ENCODE results near the gene CAPN5.

Gene CAPN5

DNA sequence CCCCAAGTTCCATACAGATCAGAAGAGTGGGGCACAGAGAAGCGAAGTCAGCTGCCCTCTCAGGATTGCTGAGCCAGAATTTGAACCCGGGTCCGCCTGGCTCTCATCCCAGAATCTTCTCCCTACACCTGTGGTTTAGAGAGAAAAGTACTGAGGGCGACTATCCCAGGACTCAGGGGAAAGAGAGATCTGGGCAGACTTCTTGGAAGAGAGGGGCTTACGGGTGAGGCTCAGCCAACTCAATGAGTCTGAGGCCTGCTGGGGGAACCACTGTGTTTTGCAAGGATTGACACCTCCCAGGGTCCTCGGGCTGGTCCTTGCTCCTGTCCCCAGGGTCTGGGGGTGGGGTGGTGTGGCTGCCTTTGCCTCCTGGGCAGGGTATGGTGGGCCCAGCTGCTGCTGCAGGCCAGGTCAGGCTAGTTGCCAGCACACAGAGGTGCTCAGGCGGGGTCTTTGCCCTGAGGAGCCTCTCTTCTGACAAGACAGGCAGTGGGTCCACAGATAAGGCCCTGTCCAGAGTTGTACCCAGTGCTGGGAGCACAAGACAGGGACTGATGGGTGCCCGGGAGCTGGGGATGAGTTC, 1.2 kb downstream of the CAPN5 start:
- no peak for DNase-seq

DNA sequence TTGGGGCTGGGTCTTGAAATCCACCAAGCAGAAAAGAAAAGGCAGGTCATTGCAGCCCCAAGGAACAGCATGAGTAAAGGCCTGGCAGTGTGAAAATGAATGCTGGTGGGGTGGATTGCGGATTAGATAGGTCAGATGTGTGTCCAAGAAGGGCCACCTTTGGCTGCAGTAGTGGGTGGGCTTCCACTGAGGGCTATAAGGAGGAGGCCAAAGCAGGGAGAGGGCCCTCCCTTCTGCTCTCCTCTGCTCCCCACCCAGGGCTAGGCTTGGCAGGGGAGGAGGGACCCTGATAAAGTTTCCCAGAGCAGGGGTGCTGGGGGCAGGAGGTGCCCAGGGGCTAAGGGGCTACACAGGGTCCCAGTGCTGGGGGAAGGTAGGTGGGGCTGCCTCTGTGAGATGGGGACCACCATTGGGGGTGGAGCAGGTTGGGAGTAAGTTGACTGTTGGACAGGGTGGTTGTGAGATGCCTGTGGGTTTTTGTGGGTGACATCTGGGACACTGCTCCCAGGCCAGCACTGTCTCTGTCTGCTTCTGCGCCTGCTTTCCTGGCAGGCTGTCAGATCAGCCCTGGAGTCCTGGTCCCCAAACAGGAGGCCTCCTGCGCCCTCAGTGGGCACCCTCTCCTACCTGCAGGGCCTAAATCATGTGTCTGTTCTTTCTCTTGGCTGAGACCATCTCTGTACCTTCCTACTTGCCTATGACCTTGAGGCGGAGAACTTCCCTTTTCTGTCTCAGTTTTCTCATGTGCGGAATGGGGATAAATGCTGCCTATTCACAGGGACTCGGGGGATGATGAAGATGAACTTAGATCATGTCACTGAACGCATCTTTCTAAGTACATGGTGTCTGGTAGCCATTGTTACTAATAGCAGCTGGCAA, 1.9 kb downstream of the CAPN5 start:
- no peak for DNase-seq

DNA sequence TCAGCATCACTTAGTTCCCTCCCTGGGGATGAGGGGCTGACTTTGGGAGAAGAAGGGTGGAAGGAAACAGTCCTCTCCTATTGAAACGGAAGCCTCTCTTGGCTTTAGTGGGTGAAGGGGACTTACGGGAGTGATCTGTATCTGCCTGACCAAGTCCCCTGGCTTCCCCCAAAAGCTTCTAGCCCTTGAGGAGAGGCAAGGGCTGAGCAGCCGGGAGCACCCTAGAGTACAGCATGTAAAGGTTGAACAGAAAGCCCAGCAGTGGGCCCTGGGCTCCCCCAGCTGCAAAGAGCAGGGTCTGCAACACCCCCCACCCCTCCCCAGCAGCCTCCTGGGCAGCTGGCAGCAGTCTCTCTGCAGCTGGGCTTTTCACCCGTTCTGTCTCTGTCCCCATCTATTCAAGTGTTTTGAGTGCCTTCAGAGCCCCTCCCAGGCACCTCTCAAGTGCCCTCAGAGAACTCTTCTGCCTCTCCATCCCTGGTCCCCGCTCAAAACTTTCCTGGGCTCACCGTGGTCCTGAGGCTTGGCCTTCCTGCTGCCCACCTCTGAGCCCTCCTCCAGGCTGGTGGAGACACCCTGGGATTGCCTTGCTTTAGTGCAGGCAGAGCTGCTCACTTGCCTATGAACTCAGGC, 2.7 kb downstream of the CAPN5 start:
- peak; percentile 41 for DNase-seq

DNA sequence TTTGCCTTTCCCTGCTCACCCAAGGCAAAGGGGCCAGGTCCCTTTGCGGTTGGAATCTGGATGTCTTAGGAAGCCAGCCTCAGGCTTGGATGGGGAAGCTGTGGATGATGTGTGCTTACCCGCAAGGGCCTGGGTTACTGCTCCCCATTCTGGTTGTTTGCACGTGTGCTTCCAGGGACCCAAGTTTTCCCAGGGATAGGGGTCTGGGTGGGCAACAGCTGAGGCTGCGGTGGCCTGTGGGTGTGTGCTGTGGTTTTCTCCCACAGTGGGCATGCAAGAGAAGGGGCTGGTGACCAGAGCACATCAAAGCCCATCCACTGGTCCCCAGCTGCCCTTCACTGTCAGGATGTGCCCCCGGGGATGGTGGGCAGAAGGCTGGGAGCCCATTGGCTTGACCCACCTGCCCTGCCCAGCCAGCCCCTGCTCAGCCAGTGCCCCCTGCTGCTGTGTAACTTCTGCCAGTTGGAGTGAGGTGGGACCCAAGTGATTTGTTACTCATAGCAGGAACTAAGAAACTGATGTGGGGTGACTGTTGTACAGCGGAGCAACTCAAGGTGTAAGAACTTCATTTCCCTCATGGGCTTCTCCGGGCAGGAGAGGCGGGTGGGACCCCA, 3.3 kb downstream of the CAPN5 start:
- no peak for DNase-seq

DNA sequence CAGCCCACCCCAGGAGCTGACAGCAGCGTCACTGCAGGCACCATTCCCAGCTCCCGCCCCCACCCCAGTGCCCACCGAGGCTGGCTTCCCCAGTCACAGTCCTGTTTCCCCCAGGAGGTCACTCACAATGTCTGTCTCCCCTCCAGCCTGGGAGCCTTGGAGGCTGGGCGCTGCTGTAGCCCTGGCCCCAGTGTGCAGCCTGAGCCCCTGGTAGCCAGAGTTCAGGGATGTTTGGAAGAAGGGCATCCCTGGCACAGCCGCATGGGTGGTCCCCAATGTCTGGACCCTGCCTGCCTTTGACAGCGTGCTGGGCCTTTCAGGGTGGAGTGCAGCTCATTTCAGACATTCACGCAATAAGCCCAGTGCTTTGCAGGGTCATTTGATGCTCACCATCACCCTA, 4.3 kb downstream of the CAPN5 start:
- DNase-seq, result no peak

DNA sequence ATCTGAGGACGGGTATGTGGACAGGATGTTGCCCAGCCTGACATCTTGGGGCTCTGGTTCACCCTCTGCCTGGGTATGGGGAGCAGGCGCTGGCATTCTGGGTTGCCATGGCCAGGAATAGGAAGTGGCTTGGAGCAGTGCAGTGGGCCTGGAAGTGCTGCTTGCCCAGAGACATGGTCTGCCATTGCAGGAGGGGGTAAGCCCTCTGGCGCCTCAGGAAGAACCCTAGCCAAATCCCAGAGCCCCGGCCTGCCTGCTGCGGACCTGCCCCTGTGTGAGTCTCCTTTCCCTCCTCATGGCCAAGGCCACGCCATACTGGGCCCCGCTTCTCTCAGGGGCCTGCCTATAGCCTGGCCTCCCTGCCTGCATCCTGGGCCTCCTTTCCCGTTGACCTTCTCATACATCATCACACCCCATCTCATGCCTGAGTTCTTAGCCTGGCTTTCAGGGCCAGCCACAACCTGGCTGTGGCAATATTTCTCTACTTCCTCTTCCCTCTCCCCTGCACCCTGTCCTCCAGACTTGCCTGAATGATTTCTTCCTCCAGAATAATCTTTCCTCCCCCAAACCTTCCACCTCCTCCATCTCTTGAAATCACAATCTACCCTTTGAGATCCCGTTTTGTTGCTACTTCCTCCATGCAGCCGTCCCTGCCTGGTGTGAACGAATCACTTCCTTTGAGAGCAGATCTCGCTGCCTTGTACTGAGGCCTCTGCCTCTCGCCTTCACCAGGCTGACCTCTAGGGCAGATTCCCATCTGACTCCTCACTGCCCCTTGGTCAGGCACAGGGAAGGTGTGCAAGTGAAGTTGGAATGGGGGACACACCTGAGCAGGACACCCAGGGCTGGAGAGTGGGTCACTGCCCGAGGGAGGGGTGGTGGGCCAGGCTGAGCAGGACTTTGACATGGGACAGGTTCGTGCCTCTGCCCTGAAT, 5.2 kb downstream of the CAPN5 start:
- DNase-seq, result no peak

DNA sequence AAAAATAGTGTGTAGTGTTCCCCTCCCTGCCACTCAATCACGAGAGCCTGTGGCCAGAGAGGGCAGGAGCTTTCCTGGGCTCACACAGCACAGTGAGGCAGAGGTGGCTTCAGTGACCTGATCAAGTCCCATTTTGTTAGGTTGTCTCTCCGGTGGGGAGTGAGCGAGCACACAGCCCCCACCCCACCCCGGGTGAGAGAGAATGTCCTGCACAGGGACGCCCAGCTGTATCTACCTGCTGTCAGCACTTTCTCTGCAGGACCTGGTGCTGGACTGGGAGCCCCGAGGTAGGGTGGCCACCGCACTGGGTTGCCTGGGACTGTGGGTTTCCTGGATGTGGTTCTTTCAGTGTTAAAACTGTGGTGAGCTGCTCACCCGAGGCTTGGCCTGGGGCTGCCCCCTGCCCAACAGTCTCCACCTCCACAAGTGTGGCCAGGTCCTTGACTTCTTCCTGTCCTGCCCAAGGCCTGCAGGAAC, 6.1 kb downstream of the CAPN5 start:
- DNase-seq, result no peak

DNA sequence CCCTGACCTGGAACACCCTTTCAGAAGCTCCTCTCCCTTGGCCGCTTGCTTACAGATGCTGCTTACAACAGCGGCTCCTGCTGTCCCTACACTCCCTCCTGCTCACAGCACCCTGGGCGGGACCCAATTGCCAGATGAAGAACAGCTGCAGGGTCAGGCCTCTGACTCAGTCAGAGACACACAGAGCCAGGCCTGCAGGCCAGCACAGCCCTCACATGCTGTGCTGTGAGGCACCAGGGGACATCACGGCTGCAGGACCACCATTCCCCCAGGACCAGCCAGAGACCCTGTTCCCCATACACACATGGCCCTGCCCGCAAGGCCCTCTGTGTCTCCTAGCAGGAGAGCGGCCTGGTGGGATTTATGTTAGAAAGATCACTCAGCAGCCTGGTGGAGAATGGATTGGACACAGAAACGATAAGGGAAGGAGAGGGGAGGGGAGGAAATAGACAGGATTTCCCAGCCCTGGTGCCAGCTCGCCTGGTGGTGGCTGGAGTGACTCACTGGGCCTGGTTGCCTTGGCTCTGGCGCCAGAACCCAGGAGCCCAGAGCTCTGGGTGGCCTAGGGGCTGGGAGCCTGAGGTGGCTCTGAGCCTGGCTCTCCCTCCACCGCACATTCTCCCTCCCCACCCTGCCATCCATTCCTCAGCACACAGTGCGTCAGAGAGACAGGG, 6.7 kb downstream of the CAPN5 start:
- no peak for DNase-seq

DNA sequence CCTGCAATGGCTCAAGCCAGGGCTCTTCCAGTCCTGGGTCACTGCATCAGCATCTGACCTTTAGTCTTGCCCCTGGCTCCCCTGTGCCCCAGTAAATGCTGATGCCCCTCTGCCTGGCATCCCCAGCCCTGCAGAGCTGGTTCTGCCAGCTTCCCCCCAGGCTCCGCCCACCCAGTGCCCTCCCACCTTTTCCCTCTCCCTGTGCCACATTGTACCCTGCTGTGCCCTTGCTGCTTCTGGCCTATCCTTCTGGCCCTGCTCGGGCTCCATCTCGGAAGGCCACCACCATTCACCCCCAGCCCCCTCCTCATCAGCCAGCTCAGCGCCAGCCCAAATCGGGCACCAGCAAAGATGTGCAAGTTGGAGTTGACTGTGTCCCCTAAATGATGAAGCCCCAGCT, 7.4 kb downstream of the CAPN5 start:
- no peak for DNase-seq

DNA sequence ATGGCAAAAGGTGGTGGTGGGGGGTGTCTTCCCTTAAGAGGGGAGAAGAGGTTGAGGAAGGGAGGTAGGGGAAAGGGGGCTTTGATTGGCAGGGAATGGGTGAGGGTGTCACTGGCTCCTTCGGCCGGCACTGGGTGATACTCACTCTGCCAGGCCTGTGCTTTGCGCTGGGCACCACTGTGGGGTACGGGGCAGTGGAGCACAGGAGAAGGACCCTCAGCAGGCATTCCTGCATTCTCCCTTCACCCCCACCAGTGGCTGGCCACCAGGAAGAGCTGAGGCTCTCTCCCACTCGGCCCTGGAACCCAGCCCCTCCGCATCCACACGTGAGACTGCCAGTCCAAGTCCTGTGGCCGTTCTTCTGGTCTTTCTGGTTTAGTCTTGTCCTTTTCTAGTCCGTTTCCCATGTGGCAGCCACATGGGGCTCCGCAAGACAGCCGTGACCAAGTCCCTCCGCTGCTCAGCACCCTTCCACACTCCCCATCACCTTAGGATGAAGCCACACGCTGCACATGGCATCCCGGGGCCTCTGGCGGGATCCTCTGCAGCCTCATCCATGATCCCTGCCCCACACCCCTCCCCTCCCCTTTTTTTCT, 8.0 kb downstream of the CAPN5 start:
- no peak for DNase-seq

DNA sequence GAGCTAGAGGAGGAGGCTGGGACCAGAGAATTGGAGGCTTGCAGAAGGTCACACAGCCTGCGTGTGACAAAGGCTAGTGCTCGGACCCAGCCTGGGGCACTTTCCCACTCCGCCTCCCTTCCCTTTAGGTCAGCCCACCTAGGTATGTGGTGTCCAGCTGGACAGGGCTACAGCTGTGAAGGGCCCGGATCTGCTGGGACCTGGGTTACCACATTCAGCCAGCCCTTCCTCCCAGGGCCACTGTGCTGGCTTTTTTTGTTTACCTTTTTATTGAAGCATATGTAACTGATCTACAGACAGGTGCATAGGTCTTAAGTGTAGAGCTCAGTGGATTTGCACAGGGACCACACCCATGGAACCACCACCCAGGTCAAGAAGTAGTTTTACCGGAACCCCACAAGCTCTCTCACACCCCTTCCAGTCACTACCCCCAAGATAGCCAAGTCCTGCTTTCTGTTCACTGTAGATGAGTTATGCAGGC, 8.7 kb downstream of the CAPN5 start:
- no peak for DNase-seq

DNA sequence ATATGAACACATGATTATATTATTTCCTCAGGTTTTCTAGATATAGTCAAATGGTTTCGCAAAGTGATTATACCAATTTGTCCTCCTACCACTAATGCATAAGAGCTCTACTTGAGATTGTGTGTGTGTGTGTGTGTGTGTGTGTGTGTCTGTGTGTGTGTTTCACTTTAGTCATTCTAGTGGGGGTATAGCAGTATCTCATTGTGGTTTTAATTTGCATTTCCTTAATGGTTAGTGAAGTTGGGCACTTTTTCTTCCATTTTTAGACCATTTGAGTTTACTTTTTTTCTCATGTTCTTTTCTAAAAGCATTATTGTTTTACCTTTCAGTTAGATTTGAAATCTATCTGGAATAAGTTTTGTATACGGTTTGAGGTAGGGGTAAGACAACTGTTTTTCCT, 12.9 kb downstream of the CAPN5 start:
- DNase-seq, result no peak

DNA sequence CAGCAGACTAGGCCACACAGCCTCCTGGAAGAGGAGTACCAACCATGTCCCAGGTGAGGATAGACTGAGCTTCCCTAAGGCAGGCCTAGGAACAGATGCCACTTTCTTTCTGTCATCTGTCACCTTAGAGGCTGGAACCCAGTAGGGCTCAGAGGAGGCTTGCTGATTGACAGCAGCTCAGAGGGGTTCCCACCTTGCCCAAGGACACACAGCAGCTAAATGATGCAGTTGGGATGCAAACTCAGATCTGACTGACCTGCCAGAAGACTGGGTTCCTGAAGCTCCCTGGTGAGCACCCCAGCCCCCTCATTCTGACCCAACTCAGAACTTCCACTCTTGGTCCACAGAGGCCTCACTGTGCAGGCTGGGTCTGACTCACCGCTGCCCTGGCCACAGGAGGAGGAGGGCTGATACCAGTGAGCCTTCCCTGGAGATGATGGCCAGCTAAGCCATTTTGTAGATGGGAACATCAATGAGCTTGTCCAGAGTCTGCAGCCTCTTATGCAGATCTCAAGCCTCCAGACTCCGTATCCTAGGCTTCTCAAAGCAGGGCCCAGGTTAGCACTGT, 14.0 kb downstream of the CAPN5 start:
- DNase-seq, result no peak

DNA sequence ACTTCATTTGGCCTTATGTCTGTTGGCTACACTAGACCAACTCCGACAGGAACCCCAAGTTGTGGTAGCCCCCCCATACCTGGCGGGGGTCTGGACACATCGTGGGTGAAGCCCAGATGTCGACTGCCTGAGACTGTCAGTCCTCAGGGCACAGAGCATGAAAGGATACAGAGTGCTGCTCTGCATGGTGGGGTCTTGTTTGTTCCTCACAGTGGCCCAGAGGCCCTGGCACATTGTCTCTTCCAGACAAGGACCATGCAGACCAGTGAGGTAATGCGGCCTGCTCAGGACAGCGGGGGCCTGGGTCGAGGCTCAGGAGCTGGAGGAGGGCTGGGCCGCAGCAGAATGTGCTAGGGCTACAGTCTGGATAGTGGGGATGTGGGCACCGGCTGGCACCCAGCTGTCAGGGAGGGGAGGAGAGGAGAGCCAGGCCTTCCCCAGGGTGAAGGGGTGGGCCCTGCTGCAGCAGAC, 14.6 kb downstream of the CAPN5 start:
- DNase-seq, result no peak

DNA sequence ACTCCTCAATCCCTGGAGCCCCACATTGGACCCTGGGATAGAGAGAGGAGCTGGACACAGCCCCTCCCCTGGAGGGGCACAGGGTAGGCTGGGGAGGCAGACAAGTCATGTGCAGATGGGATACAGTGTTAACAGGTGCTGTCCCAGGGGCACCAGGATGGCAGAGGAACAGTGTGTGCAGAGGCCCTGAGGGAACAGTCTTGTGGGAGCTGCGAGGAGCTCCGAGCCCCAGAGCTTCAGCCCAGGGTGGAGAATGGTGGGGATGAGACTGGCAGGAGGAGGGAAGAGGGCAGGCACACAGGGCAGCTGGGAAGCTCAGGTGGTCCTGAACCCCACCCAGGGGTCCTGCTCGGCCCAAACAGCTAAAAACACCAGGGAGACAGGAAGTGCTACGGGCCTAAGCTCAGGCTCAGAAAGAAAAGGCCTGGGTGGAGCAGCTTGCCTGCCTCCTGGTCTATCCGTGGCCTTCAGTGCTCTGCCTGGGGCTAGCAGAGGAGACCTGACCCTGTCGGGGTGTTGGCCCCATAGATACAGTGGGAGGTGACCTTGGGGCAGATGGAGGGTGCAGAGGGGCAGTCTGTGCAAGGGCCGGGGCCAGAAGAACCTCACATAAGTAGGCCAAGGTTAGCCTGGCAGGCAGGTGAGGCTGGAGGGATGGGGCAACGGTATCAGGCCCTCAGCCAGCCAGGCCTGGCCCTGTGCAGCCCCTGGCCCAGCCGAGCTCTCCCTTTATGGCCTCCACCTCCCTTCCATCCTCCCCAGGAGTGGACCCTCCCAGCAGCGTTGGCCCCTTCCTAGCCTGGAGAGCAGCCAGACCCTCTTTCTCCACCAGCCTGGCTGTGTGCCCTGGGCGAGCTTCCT, 15.4 kb downstream of the CAPN5 start:
- DNase-seq, result no peak

DNA sequence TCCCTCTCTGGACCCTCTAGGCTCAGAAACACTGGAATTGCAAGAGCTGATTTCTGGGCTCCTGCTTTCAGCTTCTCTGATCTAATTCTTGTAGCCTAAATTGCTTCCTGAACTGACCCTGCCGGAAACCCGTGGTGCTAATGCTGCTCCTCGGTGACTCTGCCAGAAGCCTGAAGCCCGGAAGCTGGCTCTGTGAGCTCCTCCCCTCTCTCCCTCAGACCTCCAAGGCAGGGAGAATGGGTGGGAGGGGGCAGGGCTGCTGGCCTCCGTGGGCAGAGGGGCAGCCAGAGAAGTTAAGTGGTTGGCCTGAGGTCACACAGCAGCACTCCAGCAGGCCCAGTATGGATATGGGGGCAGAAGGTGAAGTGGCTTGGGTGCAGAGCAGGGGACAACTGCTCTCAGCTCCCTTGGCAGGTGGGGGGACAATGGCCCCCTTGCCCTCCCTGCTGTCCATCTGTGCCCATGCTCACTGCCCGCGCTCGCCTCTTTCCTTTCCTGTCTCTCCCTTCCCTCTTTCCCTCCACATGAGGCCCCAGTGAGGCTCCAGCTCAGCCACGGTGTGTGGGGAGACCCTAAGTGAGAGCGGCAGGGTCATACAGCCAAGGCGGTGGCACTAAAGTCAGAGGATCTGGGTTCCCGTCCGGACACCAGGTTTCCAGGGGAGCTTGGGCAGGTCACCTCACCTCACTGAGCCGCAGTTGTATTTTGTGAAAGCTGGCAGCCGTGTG, 16.2 kb downstream of the CAPN5 start:
- no peak for DNase-seq

DNA sequence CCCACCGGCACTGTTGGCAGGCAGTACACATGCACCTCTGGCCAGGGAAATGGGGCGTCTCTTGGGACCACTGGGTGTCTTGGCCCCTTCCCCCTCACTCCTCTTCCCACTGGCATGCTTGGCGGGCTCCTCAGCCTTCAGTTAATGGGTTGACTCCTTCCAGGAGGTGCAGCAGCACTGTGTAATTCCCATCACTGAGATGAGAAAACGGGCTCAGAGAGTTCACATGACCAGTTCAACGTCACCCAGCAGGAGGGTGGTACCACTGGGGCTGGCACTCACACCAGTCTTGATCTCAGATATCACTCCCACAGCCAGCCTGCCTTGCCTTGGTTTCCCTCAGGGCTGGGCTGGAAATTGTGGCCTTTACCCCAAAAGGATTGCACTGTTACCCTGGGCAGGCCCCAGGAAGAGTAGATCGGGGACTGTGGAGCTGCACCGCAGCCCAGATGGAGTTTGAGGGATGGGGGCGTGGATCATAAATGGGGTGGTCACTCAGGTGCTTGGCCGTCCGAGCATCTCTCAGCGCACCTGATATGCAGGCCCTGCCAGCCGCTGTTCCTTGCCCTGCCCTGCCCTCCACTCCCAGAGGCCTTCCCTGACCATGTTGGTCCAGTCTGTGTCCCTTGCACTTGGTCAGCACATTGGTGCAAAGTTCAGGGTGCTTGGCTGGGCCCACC, 16.9 kb downstream of the CAPN5 start:
- no peak for DNase-seq

DNA sequence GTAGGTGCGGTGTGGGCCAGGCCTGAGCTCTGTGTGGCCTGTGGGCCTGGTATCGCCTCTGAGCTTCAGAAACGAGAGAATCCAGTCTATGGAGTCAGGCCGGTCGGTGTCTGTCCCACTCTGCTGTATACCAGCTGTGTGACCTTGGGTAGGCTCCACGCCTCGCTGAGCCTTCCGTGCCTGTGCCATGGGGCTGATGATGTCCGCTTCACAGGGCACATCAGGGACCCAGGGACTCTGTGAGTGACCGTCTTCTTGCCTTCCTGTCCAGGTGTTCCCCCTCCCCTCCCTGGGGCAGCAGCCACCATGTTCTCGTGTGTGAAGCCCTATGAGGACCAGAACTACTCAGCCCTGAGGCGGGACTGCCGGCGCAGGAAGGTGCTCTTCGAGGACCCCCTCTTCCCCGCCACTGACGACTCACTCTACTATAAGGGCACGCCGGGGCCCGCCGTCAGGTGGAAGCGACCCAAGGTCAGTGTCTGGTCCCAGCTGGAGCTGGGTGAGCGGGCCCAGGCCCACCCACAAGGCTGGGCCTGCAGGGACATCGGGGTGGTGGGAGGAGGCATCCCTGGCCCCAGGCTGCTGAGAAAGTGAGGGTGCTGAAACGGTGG, 17.9 kb downstream of the CAPN5 start:
- no peak for DNase-seq
